ENCODE measurements around the gene DMBX1. TPM values are rescaled to one million over a fixed set of nuclear protein-coding genes. Genes with fewer than 3 reads are reported as not detected.

DMBX1 gene
- total RNA-seq, 2 donors from 2014 or later: not detected

DNA sequence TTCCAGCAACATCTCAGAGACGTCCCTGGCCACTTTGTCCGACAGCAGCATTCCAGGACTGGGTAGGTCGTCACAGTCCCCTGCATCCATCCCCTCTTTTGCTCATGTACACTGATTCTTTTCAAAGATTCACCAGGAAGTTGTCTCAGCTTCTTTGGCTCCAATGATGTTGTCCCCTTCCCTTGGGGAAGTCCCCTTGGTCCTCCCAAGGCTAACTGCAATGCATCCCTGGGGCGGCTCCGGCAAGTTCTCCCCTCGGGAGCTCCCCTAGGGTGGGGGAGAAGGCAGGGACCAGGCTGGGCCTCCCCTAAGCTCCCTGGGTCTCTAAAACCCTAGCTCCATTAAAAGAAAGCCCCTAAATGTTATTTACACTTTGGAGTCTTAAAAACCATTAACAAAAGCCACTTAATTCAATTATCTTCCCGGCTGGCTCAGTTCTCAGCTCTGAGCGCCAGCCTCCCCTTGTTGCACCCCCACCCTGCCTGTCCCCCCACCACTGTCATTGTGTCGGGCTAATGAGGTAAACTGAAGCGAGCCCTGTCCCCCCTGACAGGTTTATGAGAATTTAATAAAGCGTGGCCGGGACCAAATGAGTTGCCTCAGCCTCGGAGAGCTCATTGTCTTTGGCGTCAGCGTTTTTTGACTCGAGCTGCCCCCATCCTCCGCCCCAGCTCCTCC is 36.5 kb downstream of the DMBX1 start:
- Histone ChIP-seq H3K27ac (no peak overlapping the region), H3K36me3 (no peaks in the 10 kb centered on the region), H3K9me3 (no peaks in the 10 kb centered on the region), H3K4me1 (peaks cover 0 to 10% of the 10 kb centered on the region in 2 donors), H3K27me3 (no peaks in the 10 kb centered on the region), H3K4me3 (no peak overlapping the region)
- TF ChIP-seq, protein P1, sequence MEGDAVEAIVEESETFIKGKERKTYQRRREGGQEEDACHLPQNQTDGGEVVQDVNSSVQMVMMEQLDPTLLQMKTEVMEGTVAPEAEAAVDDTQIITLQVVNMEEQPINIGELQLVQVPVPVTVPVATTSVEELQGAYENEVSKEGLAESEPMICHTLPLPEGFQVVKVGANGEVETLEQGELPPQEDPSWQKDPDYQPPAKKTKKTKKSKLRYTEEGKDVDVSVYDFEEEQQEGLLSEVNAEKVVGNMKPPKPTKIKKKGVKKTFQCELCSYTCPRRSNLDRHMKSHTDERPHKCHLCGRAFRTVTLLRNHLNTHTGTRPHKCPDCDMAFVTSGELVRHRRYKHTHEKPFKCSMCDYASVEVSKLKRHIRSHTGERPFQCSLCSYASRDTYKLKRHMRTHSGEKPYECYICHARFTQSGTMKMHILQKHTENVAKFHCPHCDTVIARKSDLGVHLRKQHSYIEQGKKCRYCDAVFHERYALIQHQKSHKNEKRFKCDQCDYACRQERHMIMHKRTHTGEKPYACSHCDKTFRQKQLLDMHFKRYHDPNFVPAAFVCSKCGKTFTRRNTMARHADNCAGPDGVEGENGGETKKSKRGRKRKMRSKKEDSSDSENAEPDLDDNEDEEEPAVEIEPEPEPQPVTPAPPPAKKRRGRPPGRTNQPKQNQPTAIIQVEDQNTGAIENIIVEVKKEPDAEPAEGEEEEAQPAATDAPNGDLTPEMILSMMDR (IDR thresholded peaks at IDR 0.05): no peak
- no peak for DNase-seq (ENCODE audit: low spot score)

DNA sequence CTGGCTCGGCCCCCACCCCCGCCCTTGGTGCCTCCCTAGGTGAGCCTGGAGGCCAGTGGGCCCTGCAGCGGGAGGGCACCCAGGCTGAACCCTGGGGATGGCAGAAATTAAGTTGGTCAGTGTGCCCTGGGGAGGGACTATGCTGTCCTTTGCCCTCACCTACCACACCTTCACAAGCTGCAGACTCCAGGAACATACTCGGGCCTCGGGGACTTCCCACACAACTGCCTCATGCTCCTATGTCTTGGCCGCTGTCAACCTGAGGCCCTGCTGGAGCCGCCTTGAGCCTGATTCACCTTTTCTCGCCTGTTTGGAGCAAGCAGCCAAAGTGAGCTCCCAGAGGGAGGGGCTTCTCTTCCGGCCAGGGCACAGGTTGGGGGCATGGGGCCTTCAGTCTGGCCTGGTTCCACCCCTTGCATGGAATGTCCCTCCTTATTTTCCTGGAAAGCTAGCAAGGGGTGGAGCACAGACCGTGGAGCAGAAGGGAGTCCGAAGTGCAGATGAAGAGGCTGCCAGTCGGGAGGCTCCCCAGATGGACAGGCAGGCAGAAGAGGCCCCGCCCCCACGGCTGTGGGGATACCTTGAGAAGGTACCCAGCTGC is 37.2 kb downstream of the DMBX1 start:
- no peak overlapping the region for H3K27ac ChIP-seq
- TF ChIP-seq, protein P1 (IDR thresholded peaks at IDR 0.05): no peak
- peaks cover 0 to 10% of the 10 kb centered on the region in 2 donors for H3K4me1 ChIP-seq
- H3K9me3 ChIP-seq: no peaks in the 10 kb centered on the region
- DNase-seq (ENCODE audit: low spot score): no peak
- H3K36me3 ChIP-seq: no peaks in the 10 kb centered on the region
- no peaks in the 10 kb centered on the region for H3K27me3 ChIP-seq
- H3K4me3 ChIP-seq: no peak overlapping the region

DNA sequence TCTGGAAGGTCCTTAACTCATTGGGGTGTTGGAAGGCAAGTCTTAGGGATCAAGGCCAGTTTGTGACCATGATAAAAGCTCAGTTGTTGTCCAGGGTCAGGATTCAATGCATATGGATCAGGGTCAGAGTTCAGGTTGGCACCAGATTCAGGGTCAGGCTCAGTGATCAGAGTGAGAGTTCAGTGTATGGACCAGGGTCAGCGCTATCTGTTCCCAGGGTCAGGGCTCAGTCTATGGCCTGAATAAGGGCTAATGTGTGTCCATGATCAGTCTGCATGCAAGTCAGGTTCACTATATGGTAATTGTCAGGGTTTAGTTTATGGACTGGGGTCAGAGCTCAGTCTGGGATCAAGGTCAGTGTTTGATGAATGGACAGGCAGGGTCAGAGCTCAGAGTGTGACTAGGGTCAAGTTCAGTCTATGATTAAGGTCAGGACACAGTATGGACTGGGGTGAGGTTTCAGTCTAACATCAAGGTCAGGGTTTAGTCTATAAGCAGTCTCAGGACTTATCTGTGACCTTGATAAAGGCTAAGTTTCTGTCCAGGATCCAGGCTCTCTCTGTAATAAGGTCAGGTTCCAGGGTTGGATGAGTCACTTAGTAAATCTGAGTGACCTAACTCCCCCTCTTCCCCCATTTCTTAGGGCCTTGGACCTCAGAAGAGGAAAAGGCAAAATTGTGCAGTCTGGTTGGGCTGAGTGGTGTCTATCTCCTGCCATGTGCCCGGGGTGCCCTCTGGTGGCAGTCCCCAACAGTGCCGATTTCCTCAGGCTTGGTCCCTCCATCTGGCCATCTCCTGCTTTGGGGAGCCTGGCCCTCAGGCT is 38.0 kb downstream of the DMBX1 start:
- Histone ChIP-seq H3K4me3 (no peak overlapping the region), H3K27ac (no peak overlapping the region), H3K4me1 (peaks cover 0 to 6% of the 10 kb centered on the region in 2 donors), H3K27me3 (no peaks in the 10 kb centered on the region), H3K9me3 (no peaks in the 10 kb centered on the region), H3K36me3 (no peaks in the 10 kb centered on the region)
- TF ChIP-seq, protein P1 (IDR thresholded peaks at IDR 0.05): peak; percentile 83 to 96
- DNase-seq (ENCODE audit: low spot score): peak; percentile 89

DNA sequence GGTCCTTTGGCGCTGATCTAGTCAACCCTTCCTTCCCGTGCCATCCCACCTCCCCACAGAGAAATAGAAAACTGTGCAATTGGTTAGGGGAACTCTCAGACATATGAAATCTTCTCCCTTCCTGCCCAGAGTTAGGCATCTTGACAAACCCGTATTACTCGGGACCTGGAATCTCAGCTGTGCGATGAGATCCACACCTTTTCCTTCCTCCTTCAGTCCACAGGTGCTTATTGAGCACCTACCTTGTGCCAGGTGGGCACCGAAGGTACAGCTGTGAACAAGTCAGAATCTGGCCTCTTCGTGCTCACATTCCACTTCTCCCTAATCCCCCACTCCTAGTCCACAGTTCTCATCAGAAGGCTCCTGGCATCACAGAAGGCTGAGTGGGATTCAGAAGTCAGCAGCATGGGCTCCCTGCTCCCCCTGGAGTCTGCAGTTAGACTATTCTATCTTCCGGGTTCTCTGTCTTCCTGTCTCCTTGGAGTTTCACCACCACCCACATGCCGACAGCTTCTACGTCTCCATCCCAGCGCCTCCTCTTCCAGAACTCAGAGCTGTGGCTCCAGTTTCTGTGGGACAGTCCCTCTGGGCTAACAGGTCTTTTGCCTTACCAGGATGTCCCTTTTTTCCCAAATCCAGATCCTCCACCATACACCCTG is 38.8 kb downstream of the DMBX1 start:
- Histone ChIP-seq H3K36me3 (no peaks in the 10 kb centered on the region), H3K9me3 (no peaks in the 10 kb centered on the region), H3K27me3 (no peaks in the 10 kb centered on the region), H3K4me1 (peaks cover 0 to 5% of the 10 kb centered on the region in 2 donors), H3K4me3 (no peak overlapping the region), H3K27ac (no peak overlapping the region)
- TF ChIP-seq, protein P1 (IDR thresholded peaks at IDR 0.05): peak in 1 of 2 donors; percentile 12
- no peak for DNase-seq (ENCODE audit: low spot score)

DNA sequence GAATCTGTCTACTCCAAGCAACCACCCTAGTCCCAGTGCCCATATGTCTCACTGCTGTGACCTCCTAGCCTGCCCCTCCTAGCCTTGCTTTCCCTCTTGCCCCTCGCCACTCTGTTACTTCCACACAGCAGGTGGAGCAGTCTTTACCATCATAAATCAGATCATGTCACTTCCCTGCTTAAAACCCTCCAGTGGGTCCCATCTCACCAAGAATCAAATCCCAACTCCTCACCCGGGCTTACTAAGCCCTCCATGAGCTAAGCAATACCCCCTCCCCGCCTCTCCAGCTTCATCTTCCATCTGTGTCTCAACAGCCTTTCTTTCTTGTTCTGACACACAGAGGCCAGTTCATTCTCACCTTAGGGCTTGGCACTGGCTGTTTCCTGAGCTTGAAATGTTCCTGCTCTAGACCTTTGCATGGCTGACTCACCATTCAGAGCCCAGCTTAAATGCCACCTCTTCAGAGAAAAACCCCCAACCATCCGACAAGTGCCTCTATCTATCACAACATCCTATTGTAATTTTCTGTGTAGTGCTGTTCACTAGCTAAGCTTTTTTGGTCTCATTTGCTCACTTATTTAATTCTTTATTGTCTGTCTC is 39.5 kb downstream of the DMBX1 start:
- no peaks in the 10 kb centered on the region for H3K9me3 ChIP-seq
- H3K4me3 ChIP-seq: no peak overlapping the region
- no peaks in the 10 kb centered on the region for H3K27me3 ChIP-seq
- peaks cover 0 to 8% of the 10 kb centered on the region in 2 donors for H3K4me1 ChIP-seq
- TF ChIP-seq, protein P1 (IDR thresholded peaks at IDR 0.05): no peak
- DNase-seq (ENCODE audit: low spot score): no peak
- no peaks in the 10 kb centered on the region for H3K36me3 ChIP-seq
- no peak overlapping the region for H3K27ac ChIP-seq

Measured in right atrium auricular region (tissue), 2 donors.